IPS-15b (cell line): Measurements from ENCODE around the gene ZXDC.

Experiments used
- H3K27me3 ChIP-seq: one replicate; pipeline ENCODE4 v1.6.1; 2013; ENCODE audit warnings: low read length; ENCODE audit not compliant: control insufficient read depth, insufficient read depth
- H3K36me3 ChIP-seq: one replicate; pipeline ENCODE4 v1.6.1; 2013; ENCODE audit warnings: low read length; ENCODE audit not compliant: control insufficient read depth, insufficient read depth
- H3K4me1 ChIP-seq: one replicate; pipeline ENCODE4 v1.6.1; 2013; ENCODE audit warnings: mild to moderate bottlenecking, low read length; ENCODE audit not compliant: control insufficient read depth, insufficient read depth
- H3K4me3 ChIP-seq: one replicate; pipeline ENCODE4 v1.5.1; 2013; ENCODE audit warnings: low read depth, low read length
- H3K9ac ChIP-seq: one replicate; pipeline ENCODE4 v1.6.1; 2013; ENCODE audit warnings: low read depth, mild to moderate bottlenecking, low read length
- H3K9me3 ChIP-seq: one replicate; pipeline ENCODE4 v1.6.1; 2013; ENCODE audit warnings: mild to moderate bottlenecking, low read length; ENCODE audit not compliant: control insufficient read depth, insufficient read depth

Gene ZXDC

GRCh38 chr3:126517291-126517951 is 41.7 kb upstream of the ZXDC start, which contains the start of gene UROC1:
Gene UROC1 (minus strand): TSS chr3:126517773. CDS start chr3:126517719, 54 bp downstream.
- Histone ChIP-seq H3K27me3 (peaks cover under 1% of the 10 kb centered on the region), H3K4me1 (no peaks in the 10 kb centered on the region), H3K36me3 (no peaks in the 10 kb centered on the region), H3K9me3 (no peaks in the 10 kb centered on the region), H3K4me3 (no peak within 1 kb of the TSS), H3K9ac (no peak within 1 kb of the TSS)

- Histone ChIP-seq H3K4me1 (no peaks in the 10 kb centered on the region), H3K27me3 (no peaks in the 10 kb centered on the region), H3K9ac (no peak overlapping the region), H3K36me3 (no peaks in the 10 kb centered on the region), H3K4me3 (no peak overlapping the region), H3K9me3 (no peaks in the 10 kb centered on the region)
These were observed 41.2 kb upstream of the ZXDC start for GRCh38 chr3:126516936-126517290.

GRCh38 chr3:126516152-126516935 is 40.7 kb upstream of the ZXDC start:
- Histone ChIP-seq H3K4me3 (no peak overlapping the region), H3K9ac (no peak overlapping the region), H3K27me3 (no peaks in the 10 kb centered on the region), H3K36me3 (no peaks in the 10 kb centered on the region), H3K4me1 (no peaks in the 10 kb centered on the region), H3K9me3 (no peaks in the 10 kb centered on the region)

- Histone ChIP-seq H3K9me3 (no peaks in the 10 kb centered on the region), H3K4me3 (no peak overlapping the region), H3K9ac (no peak overlapping the region), H3K4me1 (no peaks in the 10 kb centered on the region), H3K27me3 (no peaks in the 10 kb centered on the region), H3K36me3 (no peaks in the 10 kb centered on the region)
These were observed 39.5 kb upstream of the ZXDC start for GRCh38 chr3:126515066-126515706.

GRCh38 chr3:126514161-126514560 is 38.5 kb upstream of the ZXDC start:
- H3K4me3 ChIP-seq, result no peak overlapping the region
- H3K27me3 ChIP-seq, result no peaks in the 10 kb centered on the region
- H3K36me3 ChIP-seq, result no peaks in the 10 kb centered on the region
- no peaks in the 10 kb centered on the region for H3K9me3 ChIP-seq
- no peak overlapping the region for H3K9ac ChIP-seq
- no peaks in the 10 kb centered on the region for H3K4me1 ChIP-seq

GRCh38 chr3:126512916-126513650 is 37.4 kb upstream of the ZXDC start:
- H3K4me3 ChIP-seq, result no peak overlapping the region
- H3K9me3 ChIP-seq, result no peaks in the 10 kb centered on the region
- no peaks in the 10 kb centered on the region for H3K36me3 ChIP-seq
- H3K27me3 ChIP-seq, result no peaks in the 10 kb centered on the region
- H3K4me1 ChIP-seq, result no peaks in the 10 kb centered on the region
- no peak overlapping the region for H3K9ac ChIP-seq

GRCh38 chr3:126512026-126512425 is 36.3 kb upstream of the ZXDC start:
- H3K36me3 ChIP-seq, result no peaks in the 10 kb centered on the region

GRCh38 chr3:126511291-126511690 is 35.6 kb upstream of the ZXDC start:
- Histone ChIP-seq H3K9ac (no peak overlapping the region), H3K27me3 (no peaks in the 10 kb centered on the region), H3K9me3 (no peaks in the 10 kb centered on the region), H3K4me1 (no peaks in the 10 kb centered on the region), H3K36me3 (no peaks in the 10 kb centered on the region), H3K4me3 (no peak overlapping the region)

More at GRCh38 chr3:126512026-126512425, 36.3 kb upstream of the ZXDC start:
- H3K27me3 ChIP-seq, result no peaks in the 10 kb centered on the region
- H3K9me3 ChIP-seq, result no peaks in the 10 kb centered on the region
- H3K9ac ChIP-seq, result no peak overlapping the region
- no peaks in the 10 kb centered on the region for H3K4me1 ChIP-seq
- H3K4me3 ChIP-seq, result no peak overlapping the region

- H3K4me1 ChIP-seq, result no peaks in the 10 kb centered on the region
- H3K27me3 ChIP-seq, result no peaks in the 10 kb centered on the region
- H3K9me3 ChIP-seq, result no peaks in the 10 kb centered on the region
- H3K4me3 ChIP-seq, result no peak overlapping the region
- no peaks in the 10 kb centered on the region for H3K36me3 ChIP-seq
- H3K9ac ChIP-seq, result no peak overlapping the region
These were observed 34.7 kb upstream of the ZXDC start for GRCh38 chr3:126510308-126510910.

GRCh38 chr3:126509597-126510307 is 34.1 kb upstream of the ZXDC start:
- H3K4me1 ChIP-seq, result no peaks in the 10 kb centered on the region
- H3K9me3 ChIP-seq, result no peaks in the 10 kb centered on the region
- H3K36me3 ChIP-seq, result no peaks in the 10 kb centered on the region
- H3K9ac ChIP-seq, result no peak overlapping the region
- no peak overlapping the region for H3K4me3 ChIP-seq
- no peaks in the 10 kb centered on the region for H3K27me3 ChIP-seq

GRCh38 chr3:126508564-126508964 is 32.9 kb upstream of the ZXDC start:
- Histone ChIP-seq H3K9me3 (no peaks in the 10 kb centered on the region), H3K36me3 (no peaks in the 10 kb centered on the region), H3K4me1 (no peaks in the 10 kb centered on the region), H3K4me3 (no peak overlapping the region), H3K9ac (no peak overlapping the region), H3K27me3 (no peaks in the 10 kb centered on the region)
